IgD-negative memory B cell (primary cell): ENCODE results near the gene ARMC10. TPM values are rescaled to one million over a fixed set of nuclear protein-coding genes. Genes with fewer than 3 reads are reported as not detected.
"Not testable (repeated sequence)": the region's sequence is repeated elsewhere in the genome, so short reads cannot be mapped to it uniquely, and the experiment has no call there.

Experiments
- H3K27ac Mint-ChIP-seq, 3 donors: one replicate each; pipeline ENCODE4 v1.8.0; 2020 to 2022; ENCODE audit warnings: mild to moderate bottlenecking in 3 of 3, mixed read lengths in 3 of 3, moderate library complexity in 1 of 3
- H3K27me3 Mint-ChIP-seq: one replicate; pipeline ENCODE4 v1.8.0; 2021; ENCODE audit warnings: mixed read lengths
- H3K36me3 Mint-ChIP-seq: one replicate; pipeline ENCODE4 v1.8.0; 2020; ENCODE audit warnings: mild to moderate bottlenecking, mixed read lengths
- H3K4me1 Mint-ChIP-seq, 3 donors: one replicate each; pipeline ENCODE4 v1.8.0; 2020 to 2022; ENCODE audit warnings: mixed read lengths in 3 of 3, mild to moderate bottlenecking in 1 of 3
- H3K4me3 Mint-ChIP-seq, 4 donors: one replicate each; pipeline ENCODE4 v1.8.0; 2020 to 2022; ENCODE audit warnings: mild to moderate bottlenecking in 4 of 4, mixed read lengths in 4 of 4, moderate library complexity in 3 of 4
- H3K9me3 Mint-ChIP-seq, 3 donors: one replicate each; pipeline ENCODE4 v1.8.0; 2020 to 2021; ENCODE audit warnings: mixed read lengths in 3 of 3, mild to moderate bottlenecking in 1 of 3
- polyA plus RNA-seq: library from polyadenylated mRNA; unstranded; fragments of 300-500 nt; fragmentation: Illumina TruSeq; gene quantifications from one replicate; pipeline ENCODE4 v1.2.3, GENCODE V29; 2021

Gene ARMC10
- polyA plus RNA-seq, 1 donor from 2014 or later: 33.2 TPM

DNA sequence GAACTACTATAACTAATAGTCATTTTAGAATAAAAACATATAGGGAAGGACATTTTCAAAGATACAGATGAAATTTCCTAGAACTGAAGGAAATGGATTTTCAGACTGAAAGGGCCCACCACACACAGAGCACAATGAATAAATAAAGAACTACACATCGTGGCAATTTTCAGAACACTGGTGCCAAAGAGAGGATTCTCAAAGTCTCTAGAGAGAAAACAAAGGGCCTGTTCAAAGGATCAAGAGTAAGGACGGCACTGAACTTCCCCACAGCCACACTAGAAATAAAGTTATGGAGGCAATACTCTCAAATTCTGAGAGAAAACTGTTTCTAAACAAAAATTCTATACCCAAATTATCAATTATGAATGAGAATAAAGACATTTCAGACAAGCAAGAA lies 52.1 kb downstream of the ARMC10 start:
- Mint-ChIP-seq H3K36me3 (peaks cover 10% of the 10 kb centered on the region), H3K27me3 (no peaks in the 10 kb centered on the region), H3K4me1 (peaks cover 4% of the 10 kb centered on the region in 3 donors), H3K27ac (peak overlapping the region in 1 of 3 donors; percentile 14), H3K9me3 (no peaks in the 10 kb centered on the region), H3K4me3 (no peak overlapping the region)

- Mint-ChIP-seq H3K9me3 (peaks cover 0 to 2% (median 0%) of the 10 kb centered on the region in 3 donors), H3K27ac (peak overlapping the region in 1 of 3 donors; percentile 1), H3K36me3 (peaks cover 11% of the 10 kb centered on the region), H3K27me3 (no peaks in the 10 kb centered on the region), H3K4me1 (peaks cover 4 to 9% (median 4%) of the 10 kb centered on the region in 3 donors), H3K4me3 (no peak overlapping the region)
Measured at GRCh38 chr7:103129702-103130549, 55.0 kb downstream of the ARMC10 start.

GRCh38 chr7:103130901-103131624 lies 56.1 kb downstream of the ARMC10 start:
- Mint-ChIP-seq H3K36me3 (peaks cover 11% of the 10 kb centered on the region), H3K4me3 (no peak overlapping the region), H3K27ac (no peak overlapping the region), H3K27me3 (no peaks in the 10 kb centered on the region), H3K9me3 (peaks cover 0 to 2% (median 0%) of the 10 kb centered on the region in 3 donors), H3K4me1 (peaks cover 7 to 12% (median 8%) of the 10 kb centered on the region in 3 donors)

- H3K27ac Mint-ChIP-seq: no peak overlapping the region
- H3K4me3 Mint-ChIP-seq: no peak overlapping the region
- H3K9me3 Mint-ChIP-seq: peaks cover 0 to 2% (median 0%) of the 10 kb centered on the region in 3 donors
- peaks cover 9% of the 10 kb centered on the region for H3K36me3 Mint-ChIP-seq
- peaks cover 8 to 12% (median 8%) of the 10 kb centered on the region in 3 donors for H3K4me1 Mint-ChIP-seq
- no peaks in the 10 kb centered on the region for H3K27me3 Mint-ChIP-seq
Measured at GRCh38 chr7:103132995-103133688, 58.2 kb downstream of the ARMC10 start.

DNA sequence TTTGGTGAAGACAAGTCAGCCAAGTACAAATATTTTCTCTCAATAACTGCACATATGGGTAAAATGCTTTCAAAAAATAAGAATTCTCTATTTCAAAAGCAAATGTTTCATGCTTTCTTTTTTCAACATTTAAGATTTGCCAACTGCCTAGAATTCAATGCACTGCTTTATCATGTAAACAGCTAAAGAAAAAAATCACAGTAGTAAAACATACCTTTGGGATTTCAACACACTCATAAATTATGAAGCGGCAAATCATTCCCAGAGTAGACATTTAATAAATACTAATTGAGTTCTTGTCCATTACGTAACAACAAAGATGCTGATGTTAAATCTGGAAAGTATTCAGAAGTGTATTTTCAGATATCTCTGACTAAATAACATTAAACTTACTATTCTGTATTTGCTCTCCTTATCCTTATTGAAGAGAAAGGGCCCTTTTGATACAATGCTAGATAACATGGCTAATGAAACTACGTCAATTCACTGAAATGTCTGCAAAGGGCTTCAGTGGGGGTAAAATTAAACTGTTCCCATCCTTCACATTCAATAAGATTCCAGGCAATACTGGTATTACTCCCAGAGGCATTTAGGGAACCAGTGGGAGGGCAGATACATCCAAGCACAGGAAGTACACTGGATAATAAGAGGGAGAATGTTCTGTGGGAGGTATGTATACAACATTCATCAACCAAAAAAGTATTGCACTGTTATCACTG lies 60.1 kb downstream of the ARMC10 start:
- no peaks in the 10 kb centered on the region for H3K27me3 Mint-ChIP-seq
- no peak overlapping the region for H3K4me3 Mint-ChIP-seq
- H3K9me3 Mint-ChIP-seq: peaks cover 0 to 2% (median 0%) of the 10 kb centered on the region in 3 donors
- no peak overlapping the region for H3K27ac Mint-ChIP-seq
- H3K36me3 Mint-ChIP-seq: peaks cover 7% of the 10 kb centered on the region
- peaks cover 7 to 10% (median 8%) of the 10 kb centered on the region in 3 donors for H3K4me1 Mint-ChIP-seq

GRCh38 chr7:103140061-103140460 lies 65.1 kb downstream of the ARMC10 start:
- no peak overlapping the region for H3K4me3 Mint-ChIP-seq
- H3K36me3 Mint-ChIP-seq: peaks cover 4% of the 10 kb centered on the region
- H3K27ac Mint-ChIP-seq: no peak overlapping the region
- H3K27me3 Mint-ChIP-seq: no peaks in the 10 kb centered on the region
- H3K4me1 Mint-ChIP-seq: peaks cover 6 to 15% (median 8%) of the 10 kb centered on the region in 3 donors
- no peaks in the 10 kb centered on the region for H3K9me3 Mint-ChIP-seq

GRCh38 chr7:103140685-103141084 lies 65.7 kb downstream of the ARMC10 start:
- H3K4me1 Mint-ChIP-seq: peaks cover 6 to 17% (median 6%) of the 10 kb centered on the region in 3 donors
- H3K27ac Mint-ChIP-seq: no peak overlapping the region
- peaks cover 6% of the 10 kb centered on the region for H3K36me3 Mint-ChIP-seq
- H3K9me3 Mint-ChIP-seq: no peaks in the 10 kb centered on the region
- H3K4me3 Mint-ChIP-seq: no peak overlapping the region
- no peaks in the 10 kb centered on the region for H3K27me3 Mint-ChIP-seq

DNA sequence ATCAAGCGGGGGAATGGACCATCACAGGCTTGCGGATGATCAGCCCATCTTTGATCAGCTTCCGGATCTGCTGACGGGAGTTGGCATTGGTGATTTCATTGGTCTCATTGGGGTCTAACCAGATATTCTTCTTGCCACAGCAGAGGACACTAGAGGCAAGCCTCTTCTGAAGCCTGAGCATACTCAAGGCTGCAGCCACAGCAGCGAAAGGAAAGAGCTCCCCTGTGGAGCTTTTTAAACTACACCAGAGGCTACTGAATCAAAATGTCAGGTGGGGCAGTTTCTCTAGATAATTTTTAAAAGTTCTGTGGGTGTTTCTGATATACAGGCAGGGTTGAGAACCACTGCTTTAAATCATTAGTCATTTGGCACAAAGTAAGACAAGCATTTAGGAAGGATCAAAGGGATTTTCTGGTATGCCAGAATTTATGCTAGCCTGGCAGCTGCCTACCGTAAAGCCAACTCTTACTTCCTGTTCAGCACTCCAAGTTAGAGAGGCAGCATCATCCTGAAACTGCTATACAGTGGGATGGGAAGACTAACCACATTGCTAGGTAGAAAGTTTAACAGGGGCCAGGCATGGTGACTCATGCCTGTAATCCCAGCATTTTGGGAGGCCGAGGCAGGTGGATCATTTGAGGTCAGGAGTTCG lies 66.9 kb downstream of the ARMC10 start:
- Mint-ChIP-seq H3K27me3 (no peaks in the 10 kb centered on the region), H3K4me3 (no peak overlapping the region), H3K4me1 (peaks cover 7 to 21% (median 9%) of the 10 kb centered on the region in 3 donors), H3K36me3 (peaks cover 6% of the 10 kb centered on the region), H3K27ac (peak overlapping the region in 1 of 3 donors; percentile 83), H3K9me3 (no peaks in the 10 kb centered on the region)

DNA sequence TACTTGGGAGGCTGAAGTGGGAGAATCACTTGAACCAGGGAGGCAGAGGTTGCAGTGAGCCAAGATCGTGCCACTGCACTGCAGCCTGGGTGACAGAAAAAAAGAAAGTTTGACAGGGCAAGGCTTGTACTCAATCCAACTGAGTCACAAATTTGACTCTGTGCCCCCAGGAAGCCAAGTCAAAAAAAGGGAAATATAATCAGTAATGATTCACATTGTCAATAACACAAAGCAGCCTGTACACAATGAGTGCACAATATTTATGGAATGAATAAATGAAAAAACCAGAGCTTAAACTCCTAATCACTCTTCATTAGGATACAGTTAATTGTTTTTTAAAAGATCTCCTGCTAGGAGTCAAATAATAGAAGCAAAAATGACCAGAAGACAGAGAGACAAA lies 67.6 kb downstream of the ARMC10 start:
- peaks cover 6% of the 10 kb centered on the region for H3K36me3 Mint-ChIP-seq
- peaks cover 9 to 27% (median 14%) of the 10 kb centered on the region in 3 donors for H3K4me1 Mint-ChIP-seq
- no peaks in the 10 kb centered on the region for H3K27me3 Mint-ChIP-seq
- H3K4me3 Mint-ChIP-seq: no peak overlapping the region
- no peaks in the 10 kb centered on the region for H3K9me3 Mint-ChIP-seq
- no peak overlapping the region for H3K27ac Mint-ChIP-seq

DNA sequence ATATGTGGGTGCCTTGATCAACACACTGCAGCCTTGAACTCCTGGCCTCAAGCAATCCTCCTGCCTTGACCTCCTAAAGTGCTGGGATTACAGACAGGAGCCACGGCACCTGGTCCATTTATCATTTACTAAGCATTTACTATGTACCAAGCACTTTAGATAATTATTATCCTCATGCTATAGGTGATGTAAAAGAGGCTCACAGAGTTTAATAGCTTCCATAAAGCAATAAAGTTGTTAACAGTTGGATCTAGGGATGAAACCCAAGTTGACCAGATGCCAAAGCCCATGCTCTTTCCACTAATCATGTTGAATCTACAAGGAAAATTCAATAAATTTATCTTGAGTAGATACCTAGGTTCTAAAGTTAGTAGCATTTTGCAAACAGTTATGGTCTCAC lies 68.9 kb downstream of the ARMC10 start:
- no peaks in the 10 kb centered on the region for H3K27me3 Mint-ChIP-seq
- H3K27ac Mint-ChIP-seq: no peak overlapping the region
- H3K9me3 Mint-ChIP-seq: no peaks in the 10 kb centered on the region
- peaks cover 16 to 38% (median 20%) of the 10 kb centered on the region in 3 donors for H3K4me1 Mint-ChIP-seq
- peaks cover 4% of the 10 kb centered on the region for H3K36me3 Mint-ChIP-seq
- H3K4me3 Mint-ChIP-seq: no peak overlapping the region

DNA sequence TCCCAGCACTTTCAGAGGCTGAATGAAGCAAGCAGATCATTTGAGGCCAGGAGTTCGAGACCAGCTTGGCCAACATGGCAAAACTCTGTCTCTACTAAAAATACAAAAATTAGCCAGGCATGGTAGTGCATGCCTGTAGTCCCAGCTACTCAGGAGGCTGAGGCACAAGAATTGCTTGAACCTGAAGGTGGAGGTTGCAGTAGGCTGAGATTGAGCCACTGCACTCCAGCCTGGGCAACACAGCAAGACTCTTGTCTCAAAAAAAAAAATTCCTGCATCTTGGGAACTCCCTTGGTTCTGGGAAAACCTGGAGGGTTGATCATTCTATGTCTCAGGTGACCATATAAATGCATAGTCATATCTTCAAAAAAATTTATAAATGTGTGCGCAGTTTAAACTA lies 69.8 kb downstream of the ARMC10 start:
- not testable (repeated sequence) for H3K27ac Mint-ChIP-seq

GRCh38 chr7:103148131-103148993 lies 73.4 kb downstream of the ARMC10 start:
- Mint-ChIP-seq H3K9me3 (no peaks in the 10 kb centered on the region), H3K4me1 (peaks cover 23 to 48% (median 27%) of the 10 kb centered on the region in 3 donors), H3K36me3 (peaks cover 3% of the 10 kb centered on the region), H3K27me3 (no peaks in the 10 kb centered on the region), H3K4me3 (peak overlapping the region; percentile 97 to 98 (median 98)), H3K27ac (peak overlapping the region; percentile 92 to 97 (median 93))

More for the DNA sequence above, 69.8 kb downstream of the ARMC10 start:
- not testable (repeated sequence) for H3K27me3 Mint-ChIP-seq, H3K36me3 Mint-ChIP-seq, H3K9me3 Mint-ChIP-seq
- H3K4me3 Mint-ChIP-seq: peak overlapping the region in 1 of 4 donors; percentile 61
- H3K4me1 Mint-ChIP-seq: peaks cover 17 to 43% (median 23%) of the 10 kb centered on the region in 3 donors
